Keratinocyte (primary cell): Measurements from ENCODE around the gene CENPP. TPM values are rescaled to one million over a fixed set of nuclear protein-coding genes. Genes with fewer than 3 reads are reported as not detected.

ENCODE experiments used
- DNase-seq: peaks from one replicate; pipeline ENCODE4 v3.0.0-alpha.2; 2011; ENCODE audit warnings: low read depth, missing footprints, low spot score
- FAIRE-seq: peaks from 2 replicates; lab custom pipeline; 2011; peaks lifted over from hg19 to GRCh38; lab: Jason Lieb, UNC
- H2AFZ ChIP-seq: 2 replicates; pipeline ENCODE4 v1.6.0; 2012; ENCODE audit warnings: low read length, control low read depth, inconsistent platforms; ENCODE audit not compliant: control insufficient read depth
- H3K27ac ChIP-seq: 2 replicates; pipeline ENCODE4 v1.5.1; 2011; ENCODE audit warnings: low read length; ENCODE audit not compliant: control insufficient read depth, insufficient read depth
- H3K27me3 ChIP-seq: 3 replicates; pipeline ENCODE4 v1.6.0; 2011; ENCODE audit warnings: low read length; ENCODE audit not compliant: control insufficient read depth, insufficient read depth; ENCODE audit errors: extremely low read depth
- H3K36me3 ChIP-seq, 2 experiments: 2 replicates in 1 of 2; 3 replicates in 1 of 2; pipeline ENCODE4 v1.5.1; 2011; ENCODE audit warnings: low read length in 2 of 2, mild to moderate bottlenecking in 1 of 2; ENCODE audit not compliant: control insufficient read depth in 2 of 2, insufficient read depth in 2 of 2; ENCODE audit errors: extremely low read depth in 1 of 2
- H3K4me1 ChIP-seq: 3 replicates; pipeline ENCODE4 v1.5.1; 2011; ENCODE audit warnings: low read length; ENCODE audit not compliant: control insufficient read depth, insufficient read depth; ENCODE audit errors: extremely low read depth
- H3K4me2 ChIP-seq: 3 replicates; pipeline ENCODE4 v1.6.0; 2011; ENCODE audit warnings: low read depth, low read length; ENCODE audit not compliant: control insufficient read depth, insufficient read depth; ENCODE audit errors: extremely low read depth
- H3K4me3 ChIP-seq, 3 experiments: fragments of 200-600 bp in 1 of 3; sonication (generic) in 1 of 3; 2 replicates in 2 of 3; 3 replicates in 1 of 3; pipeline ENCODE4 v1.5.1; 2011 to 2016; ENCODE audit warnings: low read length in 3 of 3, mild to moderate bottlenecking in 3 of 3, control low read depth in 2 of 3, inconsistent platforms in 1 of 3, low read depth in 1 of 3, mixed read lengths in 1 of 3, mixed run types in 1 of 3, moderate library complexity in 1 of 3; ENCODE audit not compliant: control insufficient read depth in 2 of 3, insufficient read depth in 2 of 3; ENCODE audit errors: extremely low read depth in 1 of 3
- H3K79me2 ChIP-seq: 2 replicates; pipeline ENCODE4 v1.6.0; 2012; ENCODE audit warnings: low read length; ENCODE audit not compliant: control insufficient read depth, insufficient read depth
- H3K9ac ChIP-seq: 3 replicates; pipeline ENCODE4 v1.6.0; 2011; ENCODE audit warnings: low read length; ENCODE audit not compliant: control insufficient read depth, insufficient read depth; ENCODE audit errors: extremely low read depth
- H3K9me1 ChIP-seq: 3 replicates; pipeline ENCODE4 v1.6.0; 2011; ENCODE audit warnings: low read length; ENCODE audit not compliant: control insufficient read depth, insufficient read depth; ENCODE audit errors: extremely low read depth
- H3K9me3 ChIP-seq: 2 replicates; pipeline ENCODE4 v1.5.1; 2012; ENCODE audit warnings: low read depth, low read length; ENCODE audit not compliant: control insufficient read depth
- H4K20me1 ChIP-seq: 3 replicates; pipeline ENCODE4 v1.6.0; 2011; ENCODE audit warnings: low read length; ENCODE audit not compliant: control insufficient read depth, insufficient read depth; ENCODE audit errors: extremely low read depth
- EZH2 ChIP-seq: IDR thresholded peaks from one replicate; pipeline ENCODE4 v1.6.1; 2012; ENCODE audit warnings: inconsistent platforms, mild to moderate bottlenecking, low read length, moderate library complexity
- dilution Hi-C: fragments of 300-500 bp; cut with MboI; formaldehyde crosslinking; loops from one replicate; pipeline ENCODE4 v1.7.0; 2020; ENCODE audit warnings: low sequenced_read_pairs; ENCODE audit not compliant: extremely low pct_ligation_motif_present
- polyA plus RNA-seq, 5 experiments: library from polyadenylated mRNA; depleted of rRNA in 3 of 5; stranded (reverse) in 3 of 5; stranded (forward) in 1 of 5; unstranded in 1 of 5; fragments of >200 nt; gene quantifications; 1 replicate in 1 of 5; 2 replicates in 3 of 5; 3 replicates in 1 of 5; pipeline versions ENCODE4 v1.2.1 to v1.2.3, GENCODE V29; 2011 to 2012; ENCODE audit warnings: missing spikeins in 2 of 5, low read depth in 1 of 5, low replicate concordance in 1 of 5
- TF ChIP-seq, protein P1 (sequence below), 3 experiments: IDR thresholded peaks in 1 of 3; conservative IDR thresholded peaks in 1 of 3; optimal IDR thresholded peaks in 1 of 3; 2 replicates in 2 of 3; 3 replicates in 1 of 3; pipeline versions ENCODE3 to v1.5.1; 2011; ENCODE audit warnings: low read length in 3 of 3, mild to moderate bottlenecking in 3 of 3, moderate library complexity in 2 of 3, control low read depth in 1 of 3, inconsistent platforms in 1 of 3; ENCODE audit not compliant: insufficient read depth in 2 of 3; ENCODE audit errors: extremely low read depth in 1 of 3

CENPP gene
- polyA plus RNA-seq, 1 donor (not counting 4 experiments of a cell fraction or from before 2014, with no cell fraction given) = 6.7 TPM

- Histone ChIP-seq H2AFZ (no peak overlapping the region), H3K36me3 (peaks cover 23 to 41% of the 10 kb centered on the region in 2 experiments), H3K9ac (no peak overlapping the region), H3K4me2 (no peak overlapping the region), H4K20me1 (no peaks in the 10 kb centered on the region), H3K79me2 (no peaks in the 10 kb centered on the region), H3K4me3 (no peak overlapping the region), H3K9me1 (no peaks in the 10 kb centered on the region), H3K27ac (no peak overlapping the region), H3K9me3 (no peaks in the 10 kb centered on the region), H3K4me1 (peaks cover 15% of the 10 kb centered on the region), H3K27me3 (no peaks in the 10 kb centered on the region)
- DNase-seq = no peak
- dilution Hi-C loops = no loop called here
- no peak for FAIRE-seq
- TF ChIP-seq, protein P1, sequence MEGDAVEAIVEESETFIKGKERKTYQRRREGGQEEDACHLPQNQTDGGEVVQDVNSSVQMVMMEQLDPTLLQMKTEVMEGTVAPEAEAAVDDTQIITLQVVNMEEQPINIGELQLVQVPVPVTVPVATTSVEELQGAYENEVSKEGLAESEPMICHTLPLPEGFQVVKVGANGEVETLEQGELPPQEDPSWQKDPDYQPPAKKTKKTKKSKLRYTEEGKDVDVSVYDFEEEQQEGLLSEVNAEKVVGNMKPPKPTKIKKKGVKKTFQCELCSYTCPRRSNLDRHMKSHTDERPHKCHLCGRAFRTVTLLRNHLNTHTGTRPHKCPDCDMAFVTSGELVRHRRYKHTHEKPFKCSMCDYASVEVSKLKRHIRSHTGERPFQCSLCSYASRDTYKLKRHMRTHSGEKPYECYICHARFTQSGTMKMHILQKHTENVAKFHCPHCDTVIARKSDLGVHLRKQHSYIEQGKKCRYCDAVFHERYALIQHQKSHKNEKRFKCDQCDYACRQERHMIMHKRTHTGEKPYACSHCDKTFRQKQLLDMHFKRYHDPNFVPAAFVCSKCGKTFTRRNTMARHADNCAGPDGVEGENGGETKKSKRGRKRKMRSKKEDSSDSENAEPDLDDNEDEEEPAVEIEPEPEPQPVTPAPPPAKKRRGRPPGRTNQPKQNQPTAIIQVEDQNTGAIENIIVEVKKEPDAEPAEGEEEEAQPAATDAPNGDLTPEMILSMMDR (optimal IDR thresholded peaks at IDR 0.05 in 1 of 3, IDR thresholded peaks at IDR 0.05 in 1 of 3, conservative IDR thresholded peaks at IDR 0.05 in 1 of 3; ENCODE audit: extremely low read depth in 1 of 3, insufficient read depth in 2 of 3, low read length in 3 of 3) = no peak
- TF ChIP-seq EZH2 = no peak
Observed at GRCh38 chr9:92615790-92616189, 290.0 kb downstream of the CENPP start.

DNA sequence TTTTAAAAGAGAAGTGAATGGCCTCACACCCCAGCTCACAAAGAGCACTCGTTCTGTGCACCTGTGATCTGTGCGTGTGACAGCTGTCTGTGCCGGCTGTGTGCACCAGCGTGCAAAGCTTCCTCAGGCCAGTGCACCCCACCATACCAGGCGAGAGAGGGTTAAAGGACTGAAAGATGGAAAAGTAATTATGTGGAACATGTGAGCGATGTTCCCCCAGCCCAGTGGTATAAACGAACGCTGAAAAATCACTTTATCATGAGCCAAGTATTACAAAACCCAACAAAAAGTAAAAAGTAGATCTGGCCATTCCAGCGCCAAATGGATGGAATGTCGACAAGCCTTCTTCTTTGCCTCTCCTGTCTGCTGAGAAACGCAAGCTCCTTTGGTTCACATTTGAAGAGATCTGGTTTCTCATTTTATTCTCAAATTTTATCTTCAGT, 290.5 kb downstream of the CENPP start:
- Histone ChIP-seq H3K79me2 (no peaks in the 10 kb centered on the region), H2AFZ (no peak overlapping the region), H3K4me3 (no peak overlapping the region), H3K9me3 (no peaks in the 10 kb centered on the region), H4K20me1 (no peaks in the 10 kb centered on the region), H3K9me1 (no peaks in the 10 kb centered on the region), H3K27me3 (no peaks in the 10 kb centered on the region), H3K4me2 (no peak overlapping the region), H3K4me1 (peaks cover 15% of the 10 kb centered on the region), H3K27ac (no peak overlapping the region), H3K9ac (no peak overlapping the region), H3K36me3 (peaks cover 24 to 41% of the 10 kb centered on the region in 2 experiments)
- TF ChIP-seq, protein P1 (optimal IDR thresholded peaks at IDR 0.05 in 1 of 3, IDR thresholded peaks at IDR 0.05 in 1 of 3, conservative IDR thresholded peaks at IDR 0.05 in 1 of 3; ENCODE audit: extremely low read depth in 1 of 3, insufficient read depth in 2 of 3, low read length in 3 of 3) = no peak
- no peak for TF ChIP-seq EZH2
- dilution Hi-C loops = no loop called here
- DNase-seq = no peak
- no peak for FAIRE-seq
